Measurements from ENCODE around the gene ARHGEF2.
A peak's percentile ranks its signal among the peaks of the same experiment; 100 is the strongest.
"Not testable (repeated sequence)": the region's sequence is repeated elsewhere in the genome, so short reads cannot be mapped to it uniquely, and the experiment has no call there.

ARHGEF2 gene

GRCh38 chr1:155989242-155990004 lies 11.1 kb upstream of the ARHGEF2 start:
- DNase-seq, result peak; percentile 47

- DNase-seq, result not testable (repeated sequence)
Observed at GRCh38 chr1:155984903-155985645, 6.7 kb upstream of the ARHGEF2 start.

GRCh38 chr1:155984341-155984740 lies 6.0 kb upstream of the ARHGEF2 start:
- peak; percentile 63 for DNase-seq

- DNase-seq, result peak; percentile 16
Observed at GRCh38 chr1:155983191-155984024, 5.1 kb upstream of the ARHGEF2 start.

- DNase-seq, result no peak
Observed at GRCh38 chr1:155982106-155982505, 3.8 kb upstream of the ARHGEF2 start.

- DNase-seq, result no peak
Observed at GRCh38 chr1:155981266-155982088, 3.1 kb upstream of the ARHGEF2 start.

- DNase-seq, result no peak
Observed at GRCh38 chr1:155979597-155980343, 1.4 kb upstream of the ARHGEF2 start.

GRCh38 chr1:155978973-155979429 lies 654 bp upstream of the ARHGEF2 start:
- no peak for DNase-seq

- DNase-seq, result peak; percentile 43
Observed at GRCh38 chr1:155977690-155978324, 540 bp downstream of the ARHGEF2 start.

- DNase-seq, result no peak
Observed at GRCh38 chr1:155976913-155977689, 1.2 kb downstream of the ARHGEF2 start.

GRCh38 chr1:155976062-155976912 lies 2.1 kb downstream of the ARHGEF2 start:
- peak; percentile 84 for DNase-seq

- no peak for DNase-seq
Observed at GRCh38 chr1:155975375-155976061, 2.8 kb downstream of the ARHGEF2 start.

- peak; percentile 52 for DNase-seq
Observed at GRCh38 chr1:155974208-155975115, 3.9 kb downstream of the ARHGEF2 start.

- no peak for DNase-seq
Observed at GRCh38 chr1:155973723-155974122, 4.6 kb downstream of the ARHGEF2 start.

- no peak for DNase-seq
Observed at GRCh38 chr1:155971910-155972809, 6.2 kb downstream of the ARHGEF2 start.

- DNase-seq, result no peak
Observed at GRCh38 chr1:155970531-155971167, 7.7 kb downstream of the ARHGEF2 start.
